Measurements from ENCODE around the gene KTI12.
"Not testable (repeated sequence)": the region's sequence is repeated elsewhere in the genome, so short reads cannot be mapped to it uniquely, and the experiment has no call there.

The KTI12 gene

DNA sequence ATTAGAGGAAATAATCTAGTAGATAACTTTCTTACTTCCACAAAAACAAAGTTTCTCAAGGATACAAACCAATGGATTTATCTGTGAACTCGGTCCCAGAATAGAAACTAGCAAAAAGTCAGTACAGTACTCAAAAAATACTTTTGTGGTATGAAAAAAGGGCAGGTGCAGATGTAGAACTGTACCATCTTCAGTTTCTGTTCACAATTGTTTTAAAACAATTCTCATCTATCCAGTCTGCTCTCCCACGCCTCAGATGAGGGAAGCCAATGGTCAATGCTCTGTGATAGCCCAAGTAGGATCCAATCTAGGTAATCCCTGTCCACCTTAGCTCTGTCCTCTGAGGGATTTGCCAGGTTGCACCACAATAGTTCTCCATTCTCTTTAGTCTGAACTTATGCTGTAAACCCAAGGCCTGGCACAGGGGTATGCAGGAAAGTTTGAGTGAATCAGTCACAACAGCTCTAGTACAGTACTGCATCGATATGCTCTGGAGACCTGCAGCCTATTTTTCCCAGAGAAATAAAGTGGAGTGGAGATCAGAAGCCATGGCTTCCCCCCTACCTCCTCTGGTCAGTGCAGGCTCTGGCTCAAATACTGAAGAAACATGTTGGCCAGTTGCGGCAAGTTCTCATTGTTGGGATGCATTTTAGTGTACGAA is 1.4 kb downstream of the KTI12 start:
- H3K4me1 ChIP-seq: no peaks in the 10 kb centered on the region
- H3K4me3 ChIP-seq (ENCODE audit: low read depth, low read length): peak overlapping the region; percentile 80
- TF ChIP-seq, protein P1, sequence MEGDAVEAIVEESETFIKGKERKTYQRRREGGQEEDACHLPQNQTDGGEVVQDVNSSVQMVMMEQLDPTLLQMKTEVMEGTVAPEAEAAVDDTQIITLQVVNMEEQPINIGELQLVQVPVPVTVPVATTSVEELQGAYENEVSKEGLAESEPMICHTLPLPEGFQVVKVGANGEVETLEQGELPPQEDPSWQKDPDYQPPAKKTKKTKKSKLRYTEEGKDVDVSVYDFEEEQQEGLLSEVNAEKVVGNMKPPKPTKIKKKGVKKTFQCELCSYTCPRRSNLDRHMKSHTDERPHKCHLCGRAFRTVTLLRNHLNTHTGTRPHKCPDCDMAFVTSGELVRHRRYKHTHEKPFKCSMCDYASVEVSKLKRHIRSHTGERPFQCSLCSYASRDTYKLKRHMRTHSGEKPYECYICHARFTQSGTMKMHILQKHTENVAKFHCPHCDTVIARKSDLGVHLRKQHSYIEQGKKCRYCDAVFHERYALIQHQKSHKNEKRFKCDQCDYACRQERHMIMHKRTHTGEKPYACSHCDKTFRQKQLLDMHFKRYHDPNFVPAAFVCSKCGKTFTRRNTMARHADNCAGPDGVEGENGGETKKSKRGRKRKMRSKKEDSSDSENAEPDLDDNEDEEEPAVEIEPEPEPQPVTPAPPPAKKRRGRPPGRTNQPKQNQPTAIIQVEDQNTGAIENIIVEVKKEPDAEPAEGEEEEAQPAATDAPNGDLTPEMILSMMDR (IDR thresholded peaks at IDR 0.05; ENCODE audit: low read depth, low read length): no peak
- no peaks in the 10 kb centered on the region for H3K9me3 ChIP-seq
- H3K36me3 ChIP-seq: no peaks in the 10 kb centered on the region
- no peaks in the 10 kb centered on the region for H3K27me3 ChIP-seq
- DNase-seq: no peak

DNA sequence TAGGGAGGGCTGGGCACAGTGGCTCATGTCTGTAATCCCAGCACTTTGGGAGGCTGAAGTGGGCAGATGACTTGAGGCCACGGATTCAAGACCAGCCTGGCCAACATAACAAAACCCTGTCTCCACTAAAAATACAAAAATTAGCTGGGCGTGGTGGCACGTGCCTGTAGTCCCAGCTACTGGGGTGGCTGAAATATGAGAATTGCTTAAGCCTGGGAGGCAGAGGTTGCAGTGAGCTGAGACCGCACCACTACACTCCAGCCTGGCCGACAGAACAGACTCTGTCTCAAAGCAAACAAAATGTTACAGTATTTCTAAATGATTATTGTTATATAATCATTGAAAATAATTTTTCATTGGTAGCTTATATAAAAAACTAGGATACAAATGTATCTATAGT is 4.8 kb downstream of the KTI12 start:
- DNase-seq, H3K4me1 ChIP-seq, H3K36me3 ChIP-seq: not testable (repeated sequence)

DNA sequence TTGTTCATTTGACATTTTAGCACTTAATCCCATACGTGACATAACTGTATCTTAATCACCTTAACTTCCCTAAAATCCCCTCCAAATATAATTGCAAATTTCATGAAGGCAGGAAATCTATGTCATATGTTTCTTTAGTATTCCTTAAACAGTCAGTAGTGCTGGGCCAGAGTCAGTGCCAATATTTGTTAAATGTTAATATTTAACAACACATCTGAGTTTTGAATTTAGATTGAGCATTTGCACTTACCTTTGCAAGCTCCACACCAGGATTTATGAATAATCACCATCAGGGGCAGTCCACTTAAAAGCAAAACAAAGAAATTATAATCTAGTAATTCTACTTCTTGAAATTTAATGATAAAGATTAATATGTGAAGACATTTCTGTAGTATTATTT is 5.3 kb downstream of the KTI12 start:
- no peak overlapping the region for H3K4me3 ChIP-seq (ENCODE audit: low read depth, low read length)
- TF ChIP-seq, protein P1 (IDR thresholded peaks at IDR 0.05; ENCODE audit: low read depth, low read length): no peak
- H3K9me3 ChIP-seq: no peaks in the 10 kb centered on the region
- H3K36me3 ChIP-seq: no peaks in the 10 kb centered on the region
- H3K4me1 ChIP-seq: no peaks in the 10 kb centered on the region
- H3K27me3 ChIP-seq: no peaks in the 10 kb centered on the region
- DNase-seq: no peak

More for the DNA sequence above, 4.8 kb downstream of the KTI12 start:
- H3K9me3 ChIP-seq; H3K27me3 ChIP-seq; H3K4me3 ChIP-seq (ENCODE audit: low read depth, low read length): not testable (repeated sequence)

- TF ChIP-seq, protein P1 (IDR thresholded peaks at IDR 0.05; ENCODE audit: low read depth, low read length): no peak
Measured at GRCh38 chr1:52026278-52026677, 7.3 kb downstream of the KTI12 start.

GRCh38 chr1:52022133-52022532 is 11.5 kb downstream of the KTI12 start:
- TF ChIP-seq, protein P1 (IDR thresholded peaks at IDR 0.05; ENCODE audit: low read depth, low read length): no peak
- Histone ChIP-seq H3K36me3 (no peaks in the 10 kb centered on the region), H3K4me3 (ENCODE audit: low read depth, low read length) (no peak overlapping the region), H3K27me3 (no peaks in the 10 kb centered on the region), H3K4me1 (no peaks in the 10 kb centered on the region), H3K9me3 (no peaks in the 10 kb centered on the region)
- DNase-seq: no peak

More at GRCh38 chr1:52026278-52026677, 7.3 kb downstream of the KTI12 start:
- Histone ChIP-seq H3K27me3 (no peaks in the 10 kb centered on the region), H3K4me3 (ENCODE audit: low read depth, low read length) (no peak overlapping the region), H3K4me1 (no peaks in the 10 kb centered on the region), H3K36me3 (no peaks in the 10 kb centered on the region), H3K9me3 (no peaks in the 10 kb centered on the region)
- no peak for DNase-seq

DNA sequence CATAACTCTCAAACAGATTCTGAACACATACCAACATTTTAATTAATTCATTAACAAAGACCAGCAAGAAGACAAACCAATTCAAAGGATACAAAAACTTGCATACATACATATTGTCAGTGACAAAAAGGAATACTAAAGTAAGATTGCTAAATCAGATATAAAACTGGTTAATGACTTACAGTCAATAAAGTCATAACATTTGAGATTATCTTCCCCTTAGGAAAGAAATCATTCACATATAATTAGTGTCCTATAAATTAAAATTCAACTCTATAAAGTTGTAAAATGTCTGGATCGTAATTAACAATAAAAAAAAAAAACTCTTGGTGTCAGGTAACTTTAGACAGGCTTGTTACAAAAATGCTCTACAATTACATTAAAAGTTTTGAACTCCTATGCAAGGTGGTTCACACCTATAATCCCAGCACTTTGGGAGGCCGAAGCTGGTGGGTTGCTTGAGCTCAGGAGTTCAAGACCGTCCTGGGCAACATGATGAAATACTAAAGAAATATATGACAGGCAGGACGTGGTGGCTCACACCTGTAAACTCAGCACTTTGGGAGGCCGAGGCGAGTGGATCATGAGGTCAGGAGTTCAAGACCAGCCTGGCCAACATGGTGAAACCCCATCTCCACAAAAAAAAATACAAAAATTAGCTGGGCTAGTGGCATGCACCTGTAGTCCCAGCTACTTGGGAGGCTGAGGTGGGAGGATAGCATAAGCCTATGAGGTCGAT is 25.4 kb downstream of the KTI12 start:
- Histone ChIP-seq H3K4me3 (ENCODE audit: low read depth, low read length) (no peak overlapping the region), H3K4me1 (no peaks in the 10 kb centered on the region), H3K36me3 (no peaks in the 10 kb centered on the region), H3K27me3 (no peaks in the 10 kb centered on the region), H3K9me3 (no peaks in the 10 kb centered on the region)
- DNase-seq: no peak
- TF ChIP-seq, protein P1 (IDR thresholded peaks at IDR 0.05; ENCODE audit: low read depth, low read length): no peak
